ENCODE results near the gene SAMD4B. TPM values are rescaled to one million over a fixed set of nuclear protein-coding genes. Genes with fewer than 3 reads are reported as not detected.

The SAMD4B gene
- total RNA-seq, 1 donor from 2014 or later, result 60.7 TPM

DNA sequence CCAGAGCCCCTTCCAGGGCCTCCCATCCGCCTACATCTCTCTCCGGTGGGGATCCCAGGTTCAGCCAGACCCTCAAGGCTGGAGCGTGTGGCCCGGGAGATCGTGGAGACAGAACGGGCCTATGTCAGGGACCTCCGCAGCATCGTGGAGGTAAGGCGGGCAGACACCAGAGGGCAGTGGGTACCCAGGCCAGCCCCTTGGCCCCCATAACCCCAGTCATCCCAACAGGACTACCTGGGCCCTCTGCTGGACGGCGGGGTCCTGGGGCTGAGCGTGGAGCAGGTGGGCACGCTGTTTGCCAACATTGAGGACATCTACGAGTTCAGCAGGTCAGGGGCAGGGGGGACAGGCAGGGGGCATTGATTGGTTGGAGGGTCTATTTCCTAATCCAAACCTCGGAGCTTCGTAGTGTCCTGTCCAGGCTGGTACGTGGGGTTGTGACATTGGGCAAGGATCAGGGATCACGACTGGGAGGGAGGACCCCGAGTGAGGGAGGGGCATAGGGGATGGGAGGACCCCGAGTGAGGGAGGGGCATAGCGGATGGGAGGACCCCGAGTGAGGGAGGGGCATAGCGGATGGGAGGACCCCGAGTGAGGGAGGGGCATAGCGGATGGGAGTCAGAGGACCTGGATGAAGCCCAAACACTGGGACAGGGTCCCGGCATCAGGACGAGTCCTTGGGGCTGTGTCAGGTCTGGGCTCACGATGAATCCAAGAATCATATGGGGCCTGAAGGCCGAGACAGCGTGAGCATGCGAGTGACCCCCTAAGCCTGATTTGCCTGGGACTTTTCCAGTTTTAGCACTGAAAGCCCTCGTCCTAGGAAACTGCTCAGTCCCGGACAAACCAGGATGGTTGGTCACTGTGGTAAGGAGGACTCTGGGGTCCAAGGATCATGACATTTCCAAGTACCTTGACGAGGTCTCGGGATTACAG, 73.2 kb downstream of the SAMD4B start:
- Mint-ChIP-seq H3K27ac (peak overlapping the region; percentile 84), H3K36me3 (ENCODE audit: low read depth) (peaks cover 51% of the 10 kb centered on the region), H3K4me1 (peaks cover 47% of the 10 kb centered on the region), H3K27me3 (peaks cover 4% of the 10 kb centered on the region), H3K9me3 (no peaks in the 10 kb centered on the region), H3K4me3 (peak overlapping the region; percentile 48)
- intact Hi-C loops (cut with micrococcal nuclease), result no loop called here
- TF ChIP-seq, protein P1, sequence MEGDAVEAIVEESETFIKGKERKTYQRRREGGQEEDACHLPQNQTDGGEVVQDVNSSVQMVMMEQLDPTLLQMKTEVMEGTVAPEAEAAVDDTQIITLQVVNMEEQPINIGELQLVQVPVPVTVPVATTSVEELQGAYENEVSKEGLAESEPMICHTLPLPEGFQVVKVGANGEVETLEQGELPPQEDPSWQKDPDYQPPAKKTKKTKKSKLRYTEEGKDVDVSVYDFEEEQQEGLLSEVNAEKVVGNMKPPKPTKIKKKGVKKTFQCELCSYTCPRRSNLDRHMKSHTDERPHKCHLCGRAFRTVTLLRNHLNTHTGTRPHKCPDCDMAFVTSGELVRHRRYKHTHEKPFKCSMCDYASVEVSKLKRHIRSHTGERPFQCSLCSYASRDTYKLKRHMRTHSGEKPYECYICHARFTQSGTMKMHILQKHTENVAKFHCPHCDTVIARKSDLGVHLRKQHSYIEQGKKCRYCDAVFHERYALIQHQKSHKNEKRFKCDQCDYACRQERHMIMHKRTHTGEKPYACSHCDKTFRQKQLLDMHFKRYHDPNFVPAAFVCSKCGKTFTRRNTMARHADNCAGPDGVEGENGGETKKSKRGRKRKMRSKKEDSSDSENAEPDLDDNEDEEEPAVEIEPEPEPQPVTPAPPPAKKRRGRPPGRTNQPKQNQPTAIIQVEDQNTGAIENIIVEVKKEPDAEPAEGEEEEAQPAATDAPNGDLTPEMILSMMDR (IDR thresholded peaks at IDR 0.05), result no peak
- DNase-seq, result no peak
- ATAC-seq (ENCODE audit: low read depth), result no peak
- ChIA-PET POLR2A (interaction anchor here (0.6 to 15.0 kb wide), 3 partner anchors 16 to 84 kb away, joined by 3 to 285 read pairs (median 3); partner anchors contain the start of genes DLL3 and RPS16), CTCF (interaction anchor here (0.9 kb wide), 1 partner anchor 20 kb away, joined by 3 read pairs; no protein-coding TSS in a partner anchor)

DNA sequence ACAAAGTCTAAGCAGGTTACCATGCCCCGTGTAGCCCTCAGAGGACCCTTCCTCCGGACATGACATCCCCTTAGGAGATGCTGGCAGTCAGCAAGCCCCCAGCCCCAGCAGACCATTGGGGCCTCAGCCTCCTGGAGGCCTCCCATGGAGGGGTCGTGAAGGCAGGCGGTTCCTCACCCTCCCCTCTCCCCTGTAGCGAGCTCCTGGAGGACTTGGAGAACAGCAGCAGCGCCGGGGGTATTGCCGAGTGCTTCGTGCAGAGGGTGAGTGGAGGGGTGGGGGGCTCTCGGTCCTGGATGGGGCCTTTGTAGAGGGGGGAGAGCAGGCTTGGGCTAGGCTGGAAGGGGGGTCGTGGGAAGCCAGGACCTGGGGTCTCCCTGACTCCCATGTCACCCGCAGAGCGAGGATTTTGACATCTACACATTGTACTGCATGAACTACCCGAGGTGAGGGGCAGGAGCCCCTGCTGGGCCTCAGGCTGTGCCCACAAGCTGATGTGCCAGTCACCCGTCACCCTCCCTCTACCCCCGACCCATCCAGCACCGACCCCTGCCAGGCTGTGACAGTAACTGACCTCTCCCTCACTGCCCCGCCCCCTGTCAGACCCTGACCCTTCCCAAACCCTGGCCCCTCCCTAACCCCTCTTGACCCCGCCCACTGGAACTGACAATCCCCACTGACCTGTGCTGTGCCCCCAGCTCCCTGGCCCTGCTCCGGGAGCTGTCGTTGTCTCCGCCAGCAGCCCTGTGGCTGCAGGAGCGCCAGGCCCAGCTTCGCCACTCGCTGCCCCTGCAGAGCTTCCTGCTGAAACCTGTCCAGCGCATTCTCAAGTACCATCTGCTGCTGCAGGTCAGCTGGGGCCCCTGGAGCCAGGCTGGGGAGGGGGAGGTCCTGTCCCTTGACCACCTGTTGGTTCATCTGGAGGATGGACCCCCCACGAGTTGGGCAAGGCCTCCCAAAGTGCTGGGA, 74.2 kb downstream of the SAMD4B start:
- POLR2A ChIA-PET, result interaction anchor here (0.5 to 15.0 kb wide), 6 partner anchors 10 to 1360 kb away, joined by 3 to 285 read pairs (median 3); partner anchors contain the start of genes DLL3, RPS16 and ZFP36
- intact Hi-C loops (cut with micrococcal nuclease), result no loop called here
- no peak overlapping the region for H3K4me3 Mint-ChIP-seq
- H3K27ac Mint-ChIP-seq, result no peak overlapping the region
- H3K9me3 Mint-ChIP-seq, result no peaks in the 10 kb centered on the region
- H3K36me3 Mint-ChIP-seq (ENCODE audit: low read depth), result peaks cover 58% of the 10 kb centered on the region
- peaks cover 36% of the 10 kb centered on the region for H3K4me1 Mint-ChIP-seq
- peaks cover 4% of the 10 kb centered on the region for H3K27me3 Mint-ChIP-seq
- CTCF ChIA-PET, result interaction anchor here (1.3 kb wide), 1 partner anchor 24 kb away, joined by 3 read pairs; no protein-coding TSS in a partner anchor
- ATAC-seq (ENCODE audit: low read depth) (no peak), DNase-seq (no peak)
- TF ChIP-seq, protein P1 (IDR thresholded peaks at IDR 0.05), result no peak

DNA sequence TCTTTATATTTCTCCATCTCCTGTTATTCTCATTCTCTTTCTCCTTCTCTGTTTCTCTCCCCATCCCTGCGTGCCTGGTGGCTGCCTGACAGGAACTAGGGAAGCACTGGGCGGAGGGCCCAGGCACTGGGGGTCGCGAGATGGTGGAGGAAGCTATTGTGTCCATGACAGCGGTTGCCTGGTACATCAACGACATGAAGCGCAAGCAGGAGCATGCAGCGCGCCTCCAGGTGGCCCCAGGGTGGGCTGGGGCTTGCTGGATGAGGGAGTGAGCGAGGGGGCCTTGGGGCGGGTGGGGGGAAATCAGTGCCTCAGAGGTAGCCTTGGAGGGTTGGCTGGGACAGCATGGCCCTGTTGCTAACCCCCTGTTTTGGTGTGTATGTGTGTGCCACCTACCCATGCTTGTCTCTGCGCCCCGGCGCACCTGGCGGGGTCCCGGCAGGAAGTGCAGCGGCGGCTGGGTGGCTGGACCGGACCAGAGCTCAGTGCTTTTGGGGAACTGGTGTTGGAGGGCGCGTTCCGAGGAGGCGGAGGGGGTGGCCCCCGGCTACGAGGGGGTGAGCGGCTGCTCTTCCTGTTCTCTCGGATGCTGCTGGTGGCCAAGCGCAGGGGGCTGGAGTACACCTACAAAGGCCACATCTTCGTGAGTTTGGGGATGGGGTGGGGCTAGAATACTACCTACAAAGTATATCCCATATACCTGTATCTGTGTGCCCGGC, 75.4 kb downstream of the SAMD4B start:
- intact Hi-C loops (cut with micrococcal nuclease), result no loop called here
- TF ChIP-seq, protein P1 (IDR thresholded peaks at IDR 0.05), result no peak
- ATAC-seq (ENCODE audit: low read depth), result no peak
- Mint-ChIP-seq H3K9me3 (no peaks in the 10 kb centered on the region), H3K27ac (no peak overlapping the region), H3K4me3 (peak overlapping the region; percentile 3), H3K36me3 (ENCODE audit: low read depth) (peaks cover 61% of the 10 kb centered on the region), H3K4me1 (peaks cover 29% of the 10 kb centered on the region), H3K27me3 (no peaks in the 10 kb centered on the region)
- no peak for DNase-seq
- CTCF ChIA-PET, result interaction anchor here (1.3 kb wide), 1 partner anchor 23 kb away, joined by 3 read pairs; no protein-coding TSS in a partner anchor
- POLR2A ChIA-PET, result interaction anchor here (0.6 to 15.0 kb wide), 3 partner anchors 14 to 276 kb away, joined by 3 to 285 read pairs (median 4); partner anchors contain the start of gene RPS16

DNA sequence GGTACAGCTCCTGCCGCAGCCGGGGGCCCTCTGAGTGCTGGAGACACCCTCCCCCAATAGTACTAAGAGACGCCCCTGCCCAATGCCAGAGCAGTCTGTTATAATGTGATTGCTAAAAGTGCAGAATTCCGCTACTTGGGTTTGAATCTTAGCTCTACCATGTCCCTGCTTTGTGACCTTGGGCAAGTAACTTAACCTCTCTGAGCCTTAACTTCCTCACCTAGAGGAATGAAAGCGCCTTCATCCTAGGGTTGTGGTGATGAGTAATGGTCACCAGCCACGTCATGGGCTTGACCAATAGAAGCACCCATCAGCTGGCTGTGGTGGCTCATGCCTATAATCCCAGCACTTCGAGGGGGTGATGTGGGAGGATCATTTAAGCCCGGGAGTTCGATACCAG, 76.8 kb downstream of the SAMD4B start:
- intact Hi-C loops (cut with micrococcal nuclease), result no loop called here
- H3K4me3 Mint-ChIP-seq, result no peak overlapping the region
- CTCF ChIA-PET, result no interaction called here

More for the DNA sequence above, 76.8 kb downstream of the SAMD4B start:
- Mint-ChIP-seq H3K27me3 (no peaks in the 10 kb centered on the region), H3K36me3 (ENCODE audit: low read depth) (peaks cover 66% of the 10 kb centered on the region), H3K9me3 (no peaks in the 10 kb centered on the region), H3K4me1 (peaks cover 24% of the 10 kb centered on the region), H3K27ac (peak overlapping the region; percentile 24)
- ATAC-seq (ENCODE audit: low read depth) (no peak), DNase-seq (no peak)
- TF ChIP-seq, protein P1 (IDR thresholded peaks at IDR 0.05), result no peak
- POLR2A ChIA-PET, result interaction anchor here (15.0 kb wide), 1 partner anchor 12 kb away, joined by 285 read pairs; the partner anchor contains the start of gene RPS16

All from activated B cell treated with CpG ODN at 0.5 μM for 24 hours (primary cell).